NCI-H2196 treated with DMSO at 0.1 percent for 48 hours (cell line): ENCODE data around the gene MAP3K5.
"Not testable (repeated sequence)": the region's sequence is repeated elsewhere in the genome, so short reads cannot be mapped to it uniquely, and the experiment has no call there.

Experiments used
- DNase-seq: peaks from one replicate; lab custom pipeline; 2025; ENCODE audit not compliant: unreplicated experiment; lab: John Stamatoyannopoulos, UW

MAP3K5 gene

DNA sequence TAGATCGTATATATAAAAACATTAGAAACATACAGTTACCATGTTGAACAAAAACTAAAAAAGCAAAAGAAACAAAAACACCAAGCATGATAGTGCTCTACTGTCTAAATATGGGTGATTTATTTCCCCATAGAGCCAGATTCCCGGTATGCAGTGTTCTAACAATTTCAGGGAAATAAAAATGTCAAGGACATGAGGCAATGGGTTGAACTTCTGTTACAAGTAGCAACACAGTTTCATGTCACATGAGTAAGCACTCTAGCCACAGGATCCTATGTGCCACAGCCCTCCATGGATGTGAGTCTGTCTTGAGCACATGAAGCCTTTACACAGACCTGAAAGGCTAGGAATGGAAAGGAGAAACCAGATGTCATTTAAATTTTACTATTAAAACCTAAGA is 96.0 kb downstream of the MAP3K5 start:
- no peak for DNase-seq

DNA sequence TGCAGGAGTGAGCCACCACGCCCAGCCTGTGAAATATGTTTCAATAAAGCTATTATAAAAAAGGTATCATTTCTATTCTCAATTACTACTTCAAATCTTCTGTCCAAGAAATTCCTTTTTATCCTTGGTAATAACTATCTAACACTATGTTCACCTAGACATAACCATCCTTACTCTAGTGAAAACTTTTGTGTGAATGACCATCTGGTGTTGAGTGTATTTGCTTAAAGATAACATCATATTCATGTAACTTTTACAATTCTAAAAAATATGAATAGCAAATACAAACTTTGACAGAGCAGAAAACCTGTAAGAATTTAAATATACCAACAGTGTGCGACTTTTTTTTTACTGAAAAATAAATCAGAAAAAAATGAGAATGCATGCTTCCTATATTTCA is 96.9 kb downstream of the MAP3K5 start:
- no peak for DNase-seq

- DNase-seq = no peak
These were observed 99.2 kb downstream of the MAP3K5 start for GRCh38 chr6:136693090-136693489.

DNA sequence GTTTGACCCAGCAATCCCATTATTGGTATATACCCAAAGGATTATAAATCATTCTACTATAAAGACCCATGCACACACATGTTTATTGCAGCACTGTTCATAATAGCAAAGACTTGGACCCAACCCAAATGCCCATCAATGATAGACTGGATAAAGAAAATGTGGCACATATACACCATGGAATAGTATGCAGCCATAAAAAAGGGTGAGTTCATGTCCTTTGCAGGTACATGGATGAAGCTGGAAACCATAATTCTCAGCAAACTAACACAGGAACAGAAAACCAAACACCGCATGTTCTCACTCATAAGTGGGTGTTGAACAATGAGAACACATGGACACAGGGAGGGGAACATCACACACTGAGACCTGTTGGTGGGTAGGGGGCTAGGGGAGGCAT is 104.4 kb downstream of the MAP3K5 start:
- DNase-seq = not testable (repeated sequence)

- no peak for DNase-seq
These were observed 106.7 kb downstream of the MAP3K5 start for GRCh38 chr6:136685540-136686108.

DNA sequence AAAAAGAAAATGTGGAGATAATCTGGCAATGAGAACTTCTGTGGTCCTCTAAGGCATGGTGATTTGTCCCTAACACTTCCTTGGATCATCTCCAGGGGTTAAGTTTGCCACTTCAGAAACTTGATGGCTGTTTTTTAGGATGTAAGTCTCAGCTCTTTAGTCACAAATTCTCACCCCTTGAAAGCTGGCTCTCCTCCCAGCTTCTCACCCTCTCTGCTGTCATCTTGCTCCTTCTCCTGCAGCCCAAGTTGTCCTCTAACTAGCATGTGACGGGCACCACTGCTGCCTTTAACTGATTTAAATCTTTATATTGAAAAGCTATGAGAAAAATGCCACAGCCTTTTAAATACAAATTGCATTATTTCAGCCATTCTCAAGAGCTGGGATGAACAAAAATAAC is 107.8 kb downstream of the MAP3K5 start:
- no peak for DNase-seq

DNA sequence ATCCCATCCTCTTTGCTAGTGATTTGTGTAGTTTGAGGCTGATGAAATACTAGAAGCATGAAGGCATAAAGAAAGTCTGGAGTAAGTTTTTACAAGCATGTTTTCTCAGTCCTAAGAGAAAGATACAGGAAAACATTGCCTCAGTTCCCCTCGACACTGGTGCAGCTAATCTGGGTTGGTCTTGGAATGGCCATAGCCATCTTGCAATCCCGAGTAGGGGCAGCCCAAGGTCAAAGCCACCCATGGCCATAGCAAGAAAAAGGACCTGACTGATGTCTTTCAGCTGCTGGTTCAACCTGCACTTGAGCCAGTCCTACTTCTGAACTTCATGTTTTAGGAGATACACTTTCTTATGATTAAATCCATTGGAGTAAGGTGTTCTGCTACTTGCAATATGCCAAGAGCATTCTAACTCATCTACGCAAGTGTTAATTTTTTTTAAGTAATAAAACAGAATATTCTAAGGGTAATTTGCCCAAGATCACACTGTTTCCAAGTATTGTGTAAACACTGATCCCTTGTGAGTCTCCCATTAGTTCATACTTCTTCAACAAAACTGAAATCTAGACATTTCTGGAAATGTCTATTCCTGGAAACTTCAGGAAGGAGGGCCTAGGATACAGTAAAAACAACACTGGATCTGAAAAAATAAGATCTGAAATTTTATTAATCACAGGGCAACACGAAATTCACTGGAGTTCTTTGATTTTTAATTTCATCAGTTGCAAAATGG is 108.9 kb downstream of the MAP3K5 start:
- DNase-seq = no peak

DNA sequence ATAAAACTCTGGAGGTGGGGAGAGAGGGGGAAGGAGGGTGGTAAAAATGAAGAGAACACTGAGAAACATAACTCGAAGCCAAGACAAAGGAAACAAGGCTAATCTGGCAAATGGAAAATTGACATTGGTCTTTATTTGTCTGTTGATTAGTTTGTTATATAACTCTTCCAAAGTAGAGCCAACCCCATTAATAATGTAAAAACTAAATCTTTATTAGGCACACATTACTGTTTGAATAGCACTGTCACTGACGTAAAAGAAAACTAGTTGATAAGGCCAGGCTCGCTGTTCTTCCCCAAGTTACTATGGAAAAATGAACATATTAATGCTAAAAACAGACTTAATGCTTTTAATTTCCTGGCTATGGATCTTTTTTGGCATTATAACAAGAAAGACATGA is 110.0 kb downstream of the MAP3K5 start:
- no peak for DNase-seq

DNA sequence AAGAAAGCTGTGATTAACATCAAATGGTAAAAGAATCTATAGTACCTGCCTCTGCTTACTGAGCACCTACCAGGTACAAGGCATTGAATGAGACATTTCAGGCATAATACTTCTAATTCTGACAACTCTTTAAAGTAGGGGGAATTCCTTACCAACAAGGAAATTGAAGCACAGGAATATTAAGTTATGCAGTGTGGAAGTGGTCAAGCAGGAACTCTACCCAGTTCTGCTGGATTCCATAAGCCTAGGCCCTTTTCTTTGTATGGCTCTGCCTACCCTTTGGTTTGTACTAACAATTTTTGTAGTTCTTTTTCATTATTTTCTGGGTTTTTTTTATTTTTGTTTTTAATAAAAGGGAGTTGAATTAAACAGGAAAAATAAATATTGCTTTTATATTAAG is 114.5 kb downstream of the MAP3K5 start:
- DNase-seq = no peak

DNA sequence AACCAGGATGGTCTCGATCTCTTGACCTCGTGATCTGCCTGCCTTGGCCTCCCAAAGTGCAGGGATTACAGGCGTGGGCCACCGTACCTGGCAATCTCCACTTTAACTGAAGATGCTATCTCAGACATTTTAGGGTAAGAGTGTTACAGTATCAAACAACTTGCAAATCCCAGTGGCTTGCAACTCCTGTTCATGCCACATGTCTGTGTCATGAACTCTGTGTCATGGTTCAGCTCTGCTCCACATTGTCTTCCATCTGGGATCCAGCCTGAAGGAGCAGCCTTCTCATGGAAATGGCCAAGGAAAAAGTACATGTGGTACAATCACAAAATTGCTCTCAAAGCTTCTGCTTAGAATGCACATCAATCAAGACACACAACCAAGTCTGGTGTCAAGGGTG is 114.9 kb downstream of the MAP3K5 start:
- no peak for DNase-seq

DNA sequence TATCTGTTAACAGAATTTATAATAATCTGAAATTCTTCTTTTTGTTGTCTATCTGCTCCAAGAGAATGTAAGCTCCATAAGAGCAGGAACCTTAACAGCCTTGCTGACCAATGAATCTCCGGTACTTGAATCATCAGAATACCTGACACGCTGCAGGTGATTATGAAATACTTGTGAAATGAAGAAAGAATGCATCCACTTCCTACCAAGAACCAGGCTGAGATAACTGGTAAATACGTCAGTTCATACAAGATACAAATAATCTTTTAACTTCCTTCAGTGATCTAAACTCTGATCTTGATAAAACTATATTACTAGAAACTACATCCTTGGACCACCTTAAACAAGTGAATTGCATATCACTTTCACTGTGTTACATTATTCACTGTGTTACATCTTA is 116.2 kb downstream of the MAP3K5 start:
- no peak for DNase-seq

GRCh38 chr6:136673571-136673970 is 118.7 kb downstream of the MAP3K5 start:
- DNase-seq = no peak

DNA sequence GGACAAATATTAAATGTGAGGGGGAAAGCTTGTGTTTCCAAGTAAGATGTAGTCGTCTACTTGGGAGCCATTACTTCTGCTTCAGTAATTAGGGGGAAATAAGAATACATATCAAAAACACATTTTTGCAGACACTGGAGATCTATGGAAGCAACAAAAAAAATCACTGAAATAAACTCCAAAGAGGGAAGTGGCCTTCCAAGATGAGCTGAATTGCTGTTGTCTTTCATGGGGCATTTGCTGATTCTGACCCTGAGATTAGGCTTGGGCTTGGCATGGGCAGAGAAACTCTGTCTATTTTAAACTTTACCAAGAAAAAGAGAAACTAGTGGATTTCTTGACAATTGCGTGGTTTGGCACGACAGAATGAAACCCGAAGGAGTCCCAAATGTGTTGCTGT is 120.1 kb downstream of the MAP3K5 start:
- no peak for DNase-seq

DNA sequence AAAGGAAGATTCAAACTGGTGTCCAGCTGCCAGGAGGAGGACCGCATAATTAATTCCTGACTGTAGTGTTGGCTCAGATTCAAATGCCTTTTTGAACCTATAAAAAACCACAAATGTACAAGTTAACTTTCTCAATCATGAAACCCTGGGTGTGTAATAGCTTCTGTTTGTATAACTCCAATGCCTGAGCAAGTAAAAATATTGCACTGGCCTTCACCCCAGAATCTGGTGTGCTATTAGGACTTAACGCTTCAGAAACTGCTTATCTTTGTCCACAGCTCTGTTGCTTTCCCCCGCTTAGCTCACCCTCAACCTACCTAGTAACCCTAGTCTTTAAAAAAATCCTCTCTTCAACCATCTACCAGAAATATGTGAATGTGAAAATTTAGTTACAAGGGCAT is 123.0 kb downstream of the MAP3K5 start:
- DNase-seq = no peak

DNA sequence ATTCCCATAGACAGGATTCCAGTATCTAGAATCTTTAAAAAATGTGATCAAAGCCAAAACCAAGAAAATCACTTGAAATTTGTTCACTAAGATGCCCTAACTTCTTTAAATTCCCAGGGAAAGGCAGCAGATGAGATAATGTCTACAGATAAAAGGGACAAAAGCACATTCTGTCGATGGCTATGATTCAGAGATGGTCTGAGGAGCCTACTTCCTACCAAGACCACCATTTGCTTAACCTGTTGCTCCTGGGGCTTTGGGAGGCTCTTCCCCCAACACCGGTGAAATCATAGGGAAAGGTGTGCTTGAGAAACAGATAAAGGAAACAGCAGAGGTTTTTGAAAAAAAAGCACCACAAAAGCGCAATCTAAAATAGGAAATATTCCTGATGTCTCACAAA is 123.7 kb downstream of the MAP3K5 start:
- no peak for DNase-seq

GRCh38 chr6:136666041-136666440 is 126.2 kb downstream of the MAP3K5 start:
- DNase-seq = no peak

- DNase-seq = no peak
These were observed 129.7 kb downstream of the MAP3K5 start for GRCh38 chr6:136662347-136663237.

- DNase-seq = no peak
These were observed 131.6 kb downstream of the MAP3K5 start for GRCh38 chr6:136660727-136661126.

- DNase-seq = no peak
These were observed 132.2 kb downstream of the MAP3K5 start for GRCh38 chr6:136659991-136660499.

DNA sequence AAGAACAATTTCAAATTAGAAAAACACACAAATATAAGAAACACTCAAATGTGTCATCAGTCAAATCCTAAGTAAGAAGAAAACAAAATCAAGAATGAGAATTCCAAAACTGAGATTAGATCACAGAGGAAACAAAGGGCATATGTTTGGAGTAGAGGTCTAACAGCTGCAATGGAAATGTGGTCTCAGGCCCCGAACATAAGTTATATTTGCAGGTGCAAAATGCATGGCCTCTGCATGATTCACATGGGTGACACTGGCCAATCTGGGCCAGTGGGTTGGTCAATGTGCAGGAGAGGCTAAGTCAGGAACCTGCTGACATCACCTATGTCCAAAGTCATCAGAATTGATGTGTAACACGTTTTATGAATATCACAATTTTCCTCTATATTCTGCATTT is 133.6 kb downstream of the MAP3K5 start:
- no peak for DNase-seq

DNA sequence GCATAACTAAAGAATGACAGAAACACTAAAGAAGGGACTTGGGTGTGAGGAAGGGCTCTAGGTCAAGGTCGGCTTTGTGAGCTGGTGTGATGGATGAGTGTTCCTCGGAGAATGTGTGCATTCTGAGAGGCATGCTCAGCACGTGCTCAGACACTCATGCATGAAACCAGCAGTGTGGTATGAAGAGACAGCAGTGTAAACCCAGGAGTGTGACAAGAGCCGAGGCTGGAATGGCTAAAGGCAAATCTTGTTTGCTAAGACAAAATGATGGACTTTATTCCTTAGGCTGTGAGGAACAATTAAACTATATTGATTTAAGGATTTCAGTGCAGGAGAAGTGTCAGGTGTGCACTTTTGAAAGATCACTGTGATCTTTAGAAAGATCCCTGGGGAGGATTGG is 134.6 kb downstream of the MAP3K5 start:
- DNase-seq = no peak

DNA sequence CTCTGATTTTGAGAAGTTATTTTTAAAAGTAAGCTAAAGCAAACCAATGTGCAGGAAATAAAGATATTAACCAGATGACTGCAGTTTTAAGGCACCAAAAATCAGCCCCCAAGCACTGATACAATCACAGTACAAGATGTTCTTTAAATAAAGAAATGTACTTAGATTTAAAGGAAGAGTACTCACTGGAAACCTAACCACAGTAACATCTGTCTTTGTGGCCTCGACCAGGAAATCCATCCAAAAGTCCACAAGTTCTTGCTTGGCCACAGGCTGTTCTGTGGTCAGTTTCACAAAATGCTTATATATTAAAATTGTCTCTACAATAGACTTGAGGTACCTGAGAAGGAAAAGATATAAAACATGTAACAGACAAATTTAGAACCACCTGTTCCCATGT is 136.2 kb downstream of the MAP3K5 start:
- no peak for DNase-seq
